Measurements from ENCODE around the gene LIN37. TPM values are rescaled to one million over a fixed set of nuclear protein-coding genes. Genes with fewer than 3 reads are reported as not detected.

LIN37 gene
- total RNA-seq, 3 donors from 2014 or later = 12.8 to 15.4 (median 14.2) TPM

DNA sequence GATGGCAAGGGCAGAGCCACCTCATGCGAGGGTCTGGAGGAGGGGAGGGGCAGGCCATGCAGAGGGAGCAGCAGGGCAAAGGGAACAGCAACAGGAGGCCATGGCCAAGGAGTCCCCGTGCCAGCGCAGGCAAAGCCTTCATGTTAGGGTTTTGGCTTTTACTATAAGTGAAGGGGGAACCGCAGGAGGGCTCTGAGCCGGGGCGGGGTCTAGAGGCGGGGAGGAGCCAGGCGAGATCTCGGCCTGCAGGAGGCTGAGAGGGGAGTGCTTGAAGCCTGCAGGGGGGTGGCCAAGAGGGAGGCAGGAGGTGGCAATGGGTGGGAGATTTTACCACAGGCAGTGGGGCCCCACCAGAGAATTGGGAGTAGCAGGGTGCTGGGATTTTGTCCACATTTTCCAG, 33.3 kb downstream of the LIN37 start:
- Histone ChIP-seq H3K4me3 (no peak overlapping the region), H3K27ac (no peak overlapping the region), H3K4me1 (no peaks in the 10 kb centered on the region), H3K36me3 (no peaks in the 10 kb centered on the region), H3K27me3 (no peaks in the 10 kb centered on the region), H3K9me3 (no peaks in the 10 kb centered on the region)
- DNase-seq (ENCODE audit: low spot score in 2 of 2) = no peak
- no peak for TF ChIP-seq POLR2AphosphoS5 (IDR thresholded peaks at IDR 0.05)
- no peak for TF ChIP-seq POLR2A (IDR thresholded peaks at IDR 0.05)
- TF ChIP-seq, protein P1, sequence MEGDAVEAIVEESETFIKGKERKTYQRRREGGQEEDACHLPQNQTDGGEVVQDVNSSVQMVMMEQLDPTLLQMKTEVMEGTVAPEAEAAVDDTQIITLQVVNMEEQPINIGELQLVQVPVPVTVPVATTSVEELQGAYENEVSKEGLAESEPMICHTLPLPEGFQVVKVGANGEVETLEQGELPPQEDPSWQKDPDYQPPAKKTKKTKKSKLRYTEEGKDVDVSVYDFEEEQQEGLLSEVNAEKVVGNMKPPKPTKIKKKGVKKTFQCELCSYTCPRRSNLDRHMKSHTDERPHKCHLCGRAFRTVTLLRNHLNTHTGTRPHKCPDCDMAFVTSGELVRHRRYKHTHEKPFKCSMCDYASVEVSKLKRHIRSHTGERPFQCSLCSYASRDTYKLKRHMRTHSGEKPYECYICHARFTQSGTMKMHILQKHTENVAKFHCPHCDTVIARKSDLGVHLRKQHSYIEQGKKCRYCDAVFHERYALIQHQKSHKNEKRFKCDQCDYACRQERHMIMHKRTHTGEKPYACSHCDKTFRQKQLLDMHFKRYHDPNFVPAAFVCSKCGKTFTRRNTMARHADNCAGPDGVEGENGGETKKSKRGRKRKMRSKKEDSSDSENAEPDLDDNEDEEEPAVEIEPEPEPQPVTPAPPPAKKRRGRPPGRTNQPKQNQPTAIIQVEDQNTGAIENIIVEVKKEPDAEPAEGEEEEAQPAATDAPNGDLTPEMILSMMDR (IDR thresholded peaks at IDR 0.05) = no peak
- intact Hi-C loops (cut with DNase I; ENCODE audit: low total_unique reads) = no loop called here

DNA sequence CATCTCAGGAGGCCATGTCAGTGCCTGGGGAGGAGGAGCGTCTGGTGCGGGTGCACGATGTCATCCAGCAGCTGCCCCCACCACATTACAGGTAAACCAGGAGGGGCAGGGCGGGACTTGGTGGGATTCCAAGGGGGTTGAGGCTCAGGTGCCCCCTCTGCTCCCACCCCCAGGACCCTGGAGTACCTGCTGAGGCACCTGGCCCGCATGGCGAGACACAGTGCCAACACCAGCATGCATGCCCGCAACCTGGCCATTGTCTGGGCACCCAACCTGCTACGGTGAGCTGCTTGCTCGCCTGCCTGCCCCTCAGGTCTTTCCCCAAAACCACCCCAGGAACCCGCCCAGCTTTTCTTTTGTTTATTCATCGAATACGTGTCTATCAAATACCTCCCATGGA, 34.2 kb downstream of the LIN37 start:
- TF ChIP-seq, protein P1 (IDR thresholded peaks at IDR 0.05) = no peak
- TF ChIP-seq POLR2AphosphoS5 (IDR thresholded peaks at IDR 0.05) (no peak), POLR2A (IDR thresholded peaks at IDR 0.05) (no peak)
- DNase-seq (ENCODE audit: low spot score in 2 of 2) = no peak
- Histone ChIP-seq H3K4me3 (no peak overlapping the region), H3K9me3 (no peaks in the 10 kb centered on the region), H3K4me1 (no peaks in the 10 kb centered on the region), H3K27ac (no peak overlapping the region), H3K36me3 (no peaks in the 10 kb centered on the region), H3K27me3 (no peaks in the 10 kb centered on the region)
- intact Hi-C loops (cut with DNase I; ENCODE audit: low total_unique reads) = no loop called here

DNA sequence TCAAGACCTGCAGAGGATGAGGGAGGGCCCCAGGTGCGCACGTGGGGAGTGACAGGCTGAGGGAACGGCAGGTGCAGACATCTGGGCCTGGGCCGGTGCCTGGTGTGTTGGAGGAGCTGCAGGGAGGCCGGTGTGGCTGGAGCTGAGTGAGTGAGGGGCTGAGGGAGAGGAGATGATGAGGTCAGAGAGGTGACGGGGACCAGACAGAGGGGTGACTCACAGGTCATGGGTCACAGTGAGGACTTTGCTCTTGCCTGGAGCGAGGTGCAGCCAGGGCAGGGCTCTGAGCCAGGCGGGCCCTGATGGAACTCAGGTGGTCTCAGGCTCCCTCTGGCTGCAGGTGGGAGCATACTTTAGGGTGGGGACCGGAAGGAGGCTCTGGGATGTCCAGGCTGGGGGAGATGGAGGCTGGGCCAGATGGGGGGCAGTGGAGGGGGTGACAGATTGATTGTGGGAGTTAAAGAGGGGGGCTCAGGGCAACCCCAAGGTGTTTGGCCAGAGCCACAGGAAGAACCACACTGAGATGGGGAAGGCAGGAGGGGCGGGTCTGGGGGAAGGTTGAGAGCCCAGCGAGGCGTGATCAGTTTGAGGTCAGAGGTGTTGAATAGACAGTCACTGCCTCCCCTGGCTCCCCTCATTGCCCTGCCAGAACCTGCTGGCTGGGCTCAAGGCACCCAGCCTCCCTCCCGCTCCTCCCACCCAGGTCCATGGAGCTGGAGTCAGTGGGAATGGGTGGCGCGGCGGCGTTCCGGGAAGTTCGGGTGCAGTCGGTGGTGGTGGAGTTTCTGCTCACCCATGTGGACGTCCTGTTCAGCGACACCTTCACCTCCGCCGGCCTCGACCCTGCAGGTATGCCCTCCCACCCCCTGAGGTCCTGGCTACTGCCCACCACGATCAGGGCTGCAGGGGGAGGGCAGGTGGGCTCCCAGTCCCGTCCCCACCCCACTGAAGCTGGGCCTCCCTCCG, 35.4 kb downstream of the LIN37 start:
- intact Hi-C loops (cut with DNase I; ENCODE audit: low total_unique reads) = no loop called here
- no peak overlapping the region for H3K27ac ChIP-seq
- no peak for DNase-seq (ENCODE audit: low spot score in 2 of 2)
- H3K4me3 ChIP-seq = no peak overlapping the region
- no peaks in the 10 kb centered on the region for H3K4me1 ChIP-seq
- TF ChIP-seq POLR2AphosphoS5 (IDR thresholded peaks at IDR 0.05) (no peak), POLR2A (IDR thresholded peaks at IDR 0.05) (no peak)
- TF ChIP-seq, protein P1 (IDR thresholded peaks at IDR 0.05) = no peak
- H3K27me3 ChIP-seq = no peaks in the 10 kb centered on the region
- H3K9me3 ChIP-seq = no peaks in the 10 kb centered on the region
- no peaks in the 10 kb centered on the region for H3K36me3 ChIP-seq

DNA sequence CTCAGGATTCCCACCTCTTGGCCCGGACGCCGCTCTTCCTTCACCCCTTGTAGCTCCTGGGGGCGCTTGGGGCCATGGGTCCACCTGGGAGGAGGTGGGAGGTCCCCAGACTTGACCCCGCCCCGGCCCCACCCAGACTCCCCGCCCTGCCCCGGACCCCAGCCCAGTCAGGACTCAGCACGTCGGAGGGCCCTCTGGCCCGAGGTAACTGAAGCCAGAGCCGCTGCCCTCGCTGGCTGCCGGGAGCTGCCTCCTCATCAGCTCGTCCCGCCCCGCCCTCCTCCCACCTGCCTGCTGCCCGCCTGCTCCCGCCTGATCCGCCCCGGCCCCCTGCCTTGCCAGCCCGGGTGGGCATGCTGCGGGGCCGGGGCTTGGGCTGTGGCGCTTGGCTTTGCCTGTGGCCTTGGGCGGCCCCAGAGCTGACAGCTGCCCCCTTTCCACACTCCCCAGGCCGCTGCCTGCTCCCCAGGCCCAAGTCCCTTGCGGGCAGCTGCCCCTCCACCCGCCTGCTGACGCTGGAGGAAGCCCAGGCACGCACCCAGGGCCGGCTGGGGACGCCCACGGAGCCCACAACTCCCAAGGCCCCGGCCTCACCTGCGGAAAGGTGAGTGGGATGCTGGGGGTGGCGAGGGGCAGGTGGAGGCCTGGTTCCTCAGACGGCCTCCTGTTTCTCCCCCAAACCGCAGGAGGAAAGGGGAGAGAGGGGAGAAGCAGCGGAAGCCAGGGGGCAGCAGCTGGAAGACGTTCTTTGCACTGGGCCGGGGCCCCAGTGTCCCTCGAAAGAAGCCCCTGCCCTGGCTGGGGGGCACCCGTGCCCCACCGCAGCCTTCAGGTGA, 36.3 kb downstream of the LIN37 start:
- Histone ChIP-seq H3K27ac (no peak overlapping the region), H3K9me3 (no peaks in the 10 kb centered on the region), H3K27me3 (no peaks in the 10 kb centered on the region), H3K36me3 (no peaks in the 10 kb centered on the region), H3K4me1 (no peaks in the 10 kb centered on the region), H3K4me3 (no peak overlapping the region)
- intact Hi-C loops (cut with DNase I; ENCODE audit: low total_unique reads) = no loop called here
- DNase-seq (ENCODE audit: low spot score in 2 of 2) = no peak
- TF ChIP-seq POLR2AphosphoS5 (IDR thresholded peaks at IDR 0.05) = no peak
- TF ChIP-seq, protein P1 (IDR thresholded peaks at IDR 0.05) = no peak
- no peak for TF ChIP-seq POLR2A (IDR thresholded peaks at IDR 0.05)

DNA sequence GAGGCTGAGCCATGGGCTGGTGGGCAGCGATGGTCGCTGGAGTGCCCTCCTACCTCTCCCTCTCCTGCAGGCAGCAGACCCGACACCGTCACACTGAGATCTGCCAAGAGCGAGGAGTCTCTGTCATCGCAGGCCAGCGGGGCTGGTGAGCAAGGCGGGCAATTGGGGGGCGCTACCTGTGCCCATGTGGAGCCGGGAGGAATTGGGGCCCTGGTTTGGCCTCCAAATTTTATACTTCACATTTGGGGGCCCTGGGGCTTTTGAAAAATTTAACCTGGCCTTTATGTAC, 36.9 kb downstream of the LIN37 start:
- Histone ChIP-seq H3K4me3 (no peak overlapping the region), H3K36me3 (no peaks in the 10 kb centered on the region), H3K27me3 (no peaks in the 10 kb centered on the region), H3K4me1 (no peaks in the 10 kb centered on the region), H3K27ac (no peak overlapping the region), H3K9me3 (no peaks in the 10 kb centered on the region)
- TF ChIP-seq POLR2AphosphoS5 (IDR thresholded peaks at IDR 0.05) (no peak), POLR2A (IDR thresholded peaks at IDR 0.05) (no peak)
- TF ChIP-seq, protein P1 (IDR thresholded peaks at IDR 0.05) = no peak
- intact Hi-C loops (cut with DNase I; ENCODE audit: low total_unique reads) = no loop called here
- DNase-seq (ENCODE audit: low spot score in 2 of 2) = no peak

Data from breast epithelium (tissue), 4 donors.